Left ventricle myocardium inferior (tissue), 1 donor: ENCODE data around the gene FUT9. TPM values are rescaled to one million over a fixed set of nuclear protein-coding genes. Genes with fewer than 3 reads are reported as not detected.

ENCODE experiments used
- DNase-seq: peaks from one replicate; pipeline ENCODE4 v3.0.0-alpha.2; 2020
- H3K27ac ChIP-seq: fragments of 200-600 bp; replicated peaks from 2 replicates; pipeline ENCODE4 v1.8.0; 2021
- H3K27me3 ChIP-seq: fragments of 200-600 bp; 2 replicates; pipeline ENCODE4 v1.8.0; 2021; ENCODE audit warnings: low read depth
- H3K36me3 ChIP-seq: fragments of 200-600 bp; 2 replicates; pipeline ENCODE4 v1.8.0; 2021
- H3K4me1 ChIP-seq: fragments of 200-600 bp; 2 replicates; pipeline ENCODE4 v1.8.0; 2021
- H3K4me3 ChIP-seq: fragments of 200-600 bp; 2 replicates; pipeline ENCODE4 v1.8.0; 2021; ENCODE audit warnings: mild to moderate bottlenecking, moderate library complexity
- H3K9me3 ChIP-seq: fragments of 200-600 bp; replicated peaks from 2 replicates; pipeline ENCODE4 v1.8.0; 2021
- intact Hi-C: fragments of 100-400 bp; cut with micrococcal nuclease; formaldehyde crosslinking; loops from one replicate; pipeline ENCODE4 v1.11.0; 2022
- total RNA-seq: library from RNA; stranded (reverse); fragmentation: NEBNext Ultra II Directional; extraction: Animal tissue kit (Norgen Biotek cat#: 25700); gene quantifications from one replicate; pipeline ENCODE4 v1.2.1, GENCODE V29; 2021
- TF ChIP-seq, protein P1 (sequence below): fragments of 200-600 bp; IDR thresholded peaks from 2 replicates; pipeline ENCODE4 v1.8.0; 2021; ENCODE audit warnings: antibody characterized with exemption, mild to moderate bottlenecking, borderline replicate concordance
- donor health status: DM: no; HTN: yes; CAD: no; lungs with severe emphysema.

FUT9 gene
- total RNA-seq, 1 donor from 2014 or later, result not detected

DNA sequence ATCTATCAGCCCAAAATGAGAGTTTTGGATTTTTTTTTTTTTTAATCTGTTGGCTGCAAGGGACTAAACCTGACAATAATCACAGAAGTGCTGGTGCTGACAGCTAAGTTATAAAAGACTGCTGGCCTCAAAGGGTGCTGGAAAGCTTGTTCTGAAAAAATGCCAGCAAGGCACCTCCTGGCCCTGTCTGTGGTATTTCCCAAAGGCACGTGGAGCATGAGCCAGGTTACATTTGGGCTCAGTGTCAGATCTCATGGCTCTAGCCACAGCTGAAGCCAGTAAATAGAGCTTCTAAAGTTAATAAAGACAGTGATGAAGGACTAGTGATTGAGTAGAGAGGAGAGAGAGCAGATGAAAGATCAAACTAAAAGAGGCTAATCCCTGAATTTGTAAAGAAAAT, 178.9 kb downstream of the FUT9 start:
- TF ChIP-seq, protein P1, sequence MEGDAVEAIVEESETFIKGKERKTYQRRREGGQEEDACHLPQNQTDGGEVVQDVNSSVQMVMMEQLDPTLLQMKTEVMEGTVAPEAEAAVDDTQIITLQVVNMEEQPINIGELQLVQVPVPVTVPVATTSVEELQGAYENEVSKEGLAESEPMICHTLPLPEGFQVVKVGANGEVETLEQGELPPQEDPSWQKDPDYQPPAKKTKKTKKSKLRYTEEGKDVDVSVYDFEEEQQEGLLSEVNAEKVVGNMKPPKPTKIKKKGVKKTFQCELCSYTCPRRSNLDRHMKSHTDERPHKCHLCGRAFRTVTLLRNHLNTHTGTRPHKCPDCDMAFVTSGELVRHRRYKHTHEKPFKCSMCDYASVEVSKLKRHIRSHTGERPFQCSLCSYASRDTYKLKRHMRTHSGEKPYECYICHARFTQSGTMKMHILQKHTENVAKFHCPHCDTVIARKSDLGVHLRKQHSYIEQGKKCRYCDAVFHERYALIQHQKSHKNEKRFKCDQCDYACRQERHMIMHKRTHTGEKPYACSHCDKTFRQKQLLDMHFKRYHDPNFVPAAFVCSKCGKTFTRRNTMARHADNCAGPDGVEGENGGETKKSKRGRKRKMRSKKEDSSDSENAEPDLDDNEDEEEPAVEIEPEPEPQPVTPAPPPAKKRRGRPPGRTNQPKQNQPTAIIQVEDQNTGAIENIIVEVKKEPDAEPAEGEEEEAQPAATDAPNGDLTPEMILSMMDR, result no peak
- no peaks in the 10 kb centered on the region for H3K27me3 ChIP-seq

DNA sequence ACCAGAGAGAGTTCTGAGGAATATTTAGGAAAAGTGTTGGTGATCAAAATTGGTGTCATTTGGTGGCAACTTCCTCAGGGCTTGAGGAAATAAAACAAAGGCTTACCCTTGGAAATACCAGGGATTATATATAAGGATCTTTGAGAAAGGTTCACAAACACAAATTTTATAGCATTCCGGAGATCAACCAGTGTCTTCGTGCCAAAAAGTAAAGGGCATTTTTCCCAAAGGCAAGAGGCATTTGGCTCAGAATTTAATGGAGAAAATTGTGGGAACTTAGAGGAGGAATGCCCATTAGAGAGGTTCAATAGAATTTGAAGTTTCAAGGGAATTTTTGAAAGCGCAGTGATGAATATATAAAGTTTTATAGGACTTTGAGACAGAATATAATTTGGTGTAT, 179.5 kb downstream of the FUT9 start:
- H3K27ac ChIP-seq, result no peak overlapping the region
- TF ChIP-seq, protein P1, result no peak
- intact Hi-C loops, result no loop called here
- H3K4me3 ChIP-seq, result no peak overlapping the region
- H3K36me3 ChIP-seq, result no peaks in the 10 kb centered on the region
- no peaks in the 10 kb centered on the region for H3K4me1 ChIP-seq
- H3K27me3 ChIP-seq, result no peaks in the 10 kb centered on the region
- H3K9me3 ChIP-seq, result peaks cover 11% of the 10 kb centered on the region
- DNase-seq, result no peak

More for the DNA sequence above, 178.9 kb downstream of the FUT9 start:
- intact Hi-C loops, result no loop called here
- Histone ChIP-seq H3K27ac (no peak overlapping the region), H3K4me1 (no peaks in the 10 kb centered on the region), H3K9me3 (peaks cover 11% of the 10 kb centered on the region), H3K4me3 (no peak overlapping the region), H3K36me3 (no peaks in the 10 kb centered on the region)
- DNase-seq, result no peak

DNA sequence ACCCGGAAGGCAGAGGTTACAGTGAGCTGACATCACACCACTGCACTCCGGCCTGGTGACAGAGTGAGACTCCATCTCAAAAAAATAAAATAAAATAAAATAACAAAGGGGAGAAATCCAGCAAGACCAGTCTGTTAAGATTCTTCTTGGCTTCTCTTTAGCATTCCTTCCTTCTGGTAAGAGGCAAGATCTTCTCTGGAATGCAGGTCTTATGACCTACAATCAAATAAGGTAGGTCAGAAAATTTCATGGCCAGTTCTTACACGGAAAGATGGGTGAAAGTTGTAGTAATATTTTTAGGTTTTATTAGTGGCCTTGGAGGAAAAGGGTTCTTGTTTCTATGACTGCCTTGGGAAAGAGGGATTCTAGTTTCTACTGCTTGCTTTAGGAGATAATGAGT, 180.9 kb downstream of the FUT9 start:
- Histone ChIP-seq H3K9me3 (peaks cover 11% of the 10 kb centered on the region), H3K4me1 (no peaks in the 10 kb centered on the region), H3K27me3 (no peaks in the 10 kb centered on the region), H3K36me3 (no peaks in the 10 kb centered on the region), H3K4me3 (no peak overlapping the region), H3K27ac (no peak overlapping the region)
- DNase-seq, result no peak
- TF ChIP-seq, protein P1, result no peak
- intact Hi-C loops, result no loop called here

DNA sequence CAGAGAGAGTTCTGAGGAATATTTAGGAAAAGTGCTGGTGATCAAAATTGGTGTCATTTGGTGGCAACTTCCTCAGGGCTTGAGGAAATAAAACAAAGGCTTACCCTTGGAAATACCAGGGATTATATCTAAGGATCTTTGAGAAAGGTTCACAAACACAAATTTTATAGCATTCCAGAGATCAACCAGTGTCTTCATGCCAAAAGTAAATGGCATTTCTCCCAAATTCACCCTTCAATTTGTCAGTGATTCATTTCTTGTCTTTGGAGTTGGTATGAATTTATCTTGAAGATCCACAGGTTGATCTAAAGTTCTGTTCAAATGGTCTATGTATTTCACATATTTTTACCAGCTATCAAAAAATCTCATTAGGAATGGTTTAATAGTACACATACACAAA, 181.5 kb downstream of the FUT9 start:
- Histone ChIP-seq H3K27me3 (no peaks in the 10 kb centered on the region), H3K36me3 (no peaks in the 10 kb centered on the region), H3K9me3 (peaks cover 11% of the 10 kb centered on the region), H3K4me1 (no peaks in the 10 kb centered on the region), H3K4me3 (no peak overlapping the region), H3K27ac (no peak overlapping the region)
- DNase-seq, result no peak
- TF ChIP-seq, protein P1, result no peak
- intact Hi-C loops, result no loop called here

DNA sequence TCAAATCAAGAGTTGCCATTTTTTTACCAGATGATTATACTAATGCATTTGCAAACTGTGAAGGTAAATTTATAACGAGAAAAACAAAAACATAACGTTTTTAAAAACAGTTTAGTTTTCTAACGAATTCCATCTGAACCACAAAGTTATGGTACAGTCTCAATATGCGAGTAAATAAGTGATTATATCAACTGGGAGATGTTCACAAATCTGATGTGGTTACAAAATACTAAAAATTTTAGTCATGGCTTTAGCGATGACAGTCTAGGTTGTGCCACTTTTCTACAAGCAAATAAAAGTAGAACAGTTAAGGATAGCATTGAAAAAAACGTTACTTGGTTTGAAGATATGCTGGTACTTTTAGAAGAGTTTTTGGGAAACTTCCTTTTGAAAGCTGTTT, 186.8 kb downstream of the FUT9 start:
- no peaks in the 10 kb centered on the region for H3K36me3 ChIP-seq
- H3K27ac ChIP-seq, result no peak overlapping the region
- TF ChIP-seq, protein P1, result no peak
- DNase-seq, result no peak
- H3K27me3 ChIP-seq, result no peaks in the 10 kb centered on the region
- no peaks in the 10 kb centered on the region for H3K4me1 ChIP-seq
- H3K9me3 ChIP-seq, result no peaks in the 10 kb centered on the region
- H3K4me3 ChIP-seq, result no peak overlapping the region
- intact Hi-C loops, result no loop called here

DNA sequence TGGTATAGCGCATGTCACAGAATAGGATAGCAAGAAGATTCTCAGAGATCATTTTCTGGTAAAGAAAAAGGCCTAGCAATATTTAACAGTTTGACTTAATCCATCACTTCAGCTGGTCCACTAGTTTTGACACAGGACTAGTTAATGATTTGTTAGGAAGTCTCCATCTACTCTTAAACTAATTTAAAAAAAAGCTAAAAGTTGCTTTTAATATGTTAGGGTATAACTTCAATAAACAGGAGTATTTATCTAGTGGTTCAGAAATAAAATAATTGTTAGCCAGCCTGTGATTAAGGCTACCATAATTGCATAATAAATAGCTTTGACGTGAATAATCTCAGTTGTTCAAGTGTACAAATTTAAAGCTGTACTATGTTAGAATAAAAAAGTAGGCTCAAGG, 195.6 kb downstream of the FUT9 start:
- intact Hi-C loops, result no loop called here
- no peaks in the 10 kb centered on the region for H3K4me1 ChIP-seq
- no peak overlapping the region for H3K27ac ChIP-seq
- no peak overlapping the region for H3K4me3 ChIP-seq
- H3K27me3 ChIP-seq, result no peaks in the 10 kb centered on the region
- H3K9me3 ChIP-seq, result no peaks in the 10 kb centered on the region
- no peaks in the 10 kb centered on the region for H3K36me3 ChIP-seq
- DNase-seq, result no peak
- TF ChIP-seq, protein P1, result no peak
